MG63 (cell line): ENCODE results near the gene RPL41. TPM values are rescaled to one million over a fixed set of nuclear protein-coding genes. Genes with fewer than 3 reads are reported as not detected.

Experiments
- DNase-seq: peaks from one replicate; pipeline ENCODE4 v3.0.0-alpha.2; 2020
- H3K27me3 ChIP-seq: fragments of 250-450 bp; sonication (Bioruptor Pico); 2 replicates; pipeline ENCODE4 v1.5.1; 2020; ENCODE audit warnings: mild to moderate bottlenecking, moderate library complexity
- H3K36me3 ChIP-seq: fragments of 250-450 bp; sonication (Bioruptor Pico); 2 replicates; pipeline ENCODE4 v1.5.1; 2020; ENCODE audit warnings: mild to moderate bottlenecking, moderate library complexity
- H3K4me3 ChIP-seq: fragments of 250-450 bp; sonication (Bioruptor Pico); 2 replicates; pipeline ENCODE4 v1.5.1; 2020; ENCODE audit warnings: mild to moderate bottlenecking, moderate library complexity
- H3K9me3 ChIP-seq: fragments of 250-450 bp; sonication (Bioruptor Pico); 2 replicates; pipeline ENCODE4 v1.5.1; 2020; ENCODE audit warnings: mild to moderate bottlenecking, moderate library complexity
- total RNA-seq: library from RNA; depleted of rRNA; stranded (reverse); fragments of >200 nt; shearing (Covaris generic); gene quantifications from 2 replicates; pipeline ENCODE4 v1.2.3, GENCODE V29; 2014; ENCODE audit warnings: low replicate concordance

RPL41 gene
- total RNA-seq, 1 experiment from 2014 or later = 4,191 TPM

- Histone ChIP-seq H3K36me3 (peaks cover 38% of the 10 kb centered on the region), H3K4me3 (peak overlapping the region; percentile 85), H3K9me3 (no peaks in the 10 kb centered on the region; the same call in 1 of the 2 replicates), H3K27me3 (no peaks in the 10 kb centered on the region)
- no peak for DNase-seq
Observed at GRCh38 chr12:56118688-56119357, 2.4 kb downstream of the RPL41 start.

- H3K27me3 ChIP-seq = no peaks in the 10 kb centered on the region
- peak overlapping the region; percentile 85 for H3K4me3 ChIP-seq
- peaks cover 33% of the 10 kb centered on the region for H3K36me3 ChIP-seq
- peak; percentile 82 for DNase-seq
- no peaks in the 10 kb centered on the region; the same call in 1 of the 2 replicates for H3K9me3 ChIP-seq
Observed at GRCh38 chr12:56119361-56119796, 2.9 kb downstream of the RPL41 start.

GRCh38 chr12:56120158-56120846 is 3.9 kb downstream of the RPL41 start:
- no peak overlapping the region for H3K4me3 ChIP-seq
- H3K27me3 ChIP-seq = no peaks in the 10 kb centered on the region
- no peak for DNase-seq
- H3K36me3 ChIP-seq = peaks cover 34% of the 10 kb centered on the region
- H3K9me3 ChIP-seq = no peaks in the 10 kb centered on the region; the same call in 1 of the 2 replicates

- Histone ChIP-seq H3K9me3 (no peaks in the 10 kb centered on the region; the same call in 1 of the 2 replicates), H3K36me3 (peaks cover 36% of the 10 kb centered on the region), H3K27me3 (no peaks in the 10 kb centered on the region), H3K4me3 (no peak overlapping the region)
- DNase-seq = no peak
Observed at GRCh38 chr12:56121204-56121870, 4.9 kb downstream of the RPL41 start.

GRCh38 chr12:56122637-56123036 is 6.2 kb downstream of the RPL41 start:
- H3K36me3 ChIP-seq = peaks cover 25% of the 10 kb centered on the region
- H3K27me3 ChIP-seq = no peaks in the 10 kb centered on the region
- no peak for DNase-seq
- H3K9me3 ChIP-seq = no peaks in the 10 kb centered on the region
- H3K4me3 ChIP-seq = no peak overlapping the region

GRCh38 chr12:56124133-56124532 is 7.7 kb downstream of the RPL41 start:
- Histone ChIP-seq H3K27me3 (no peaks in the 10 kb centered on the region), H3K4me3 (no peak overlapping the region)
- DNase-seq = no peak

GRCh38 chr12:56126732-56127239 is 10.4 kb downstream of the RPL41 start:
- no peak for DNase-seq
- H3K36me3 ChIP-seq = peaks cover 23% of the 10 kb centered on the region
- no peaks in the 10 kb centered on the region for H3K27me3 ChIP-seq
- no peaks in the 10 kb centered on the region for H3K9me3 ChIP-seq
- H3K4me3 ChIP-seq = no peak overlapping the region

More at GRCh38 chr12:56124133-56124532, 7.7 kb downstream of the RPL41 start:
- Histone ChIP-seq H3K36me3 (peaks cover 23% of the 10 kb centered on the region), H3K9me3 (no peaks in the 10 kb centered on the region)

GRCh38 chr12:56127485-56127887 is 11.1 kb downstream of the RPL41 start:
- H3K9me3 ChIP-seq = no peaks in the 10 kb centered on the region
- peak overlapping the region; percentile 35 for H3K4me3 ChIP-seq
- peaks cover 27% of the 10 kb centered on the region for H3K36me3 ChIP-seq

GRCh38 chr12:56127888-56128669 is 11.6 kb downstream of the RPL41 start, which contains the start of gene ESYT1:
Gene ESYT1 (plus strand): TSS chr12:56128267. CDS start chr12:56128320, 53 bp downstream.
- Histone ChIP-seq H3K4me3 (peak within 1 kb of the TSS; percentile 77), H3K9me3 (no peaks in the 10 kb centered on the region), H3K36me3 (peaks cover 29% of the 10 kb centered on the region), H3K27me3 (no peaks in the 10 kb centered on the region)
- DNase-seq = peak; percentile 99

More at GRCh38 chr12:56127485-56127887, 11.1 kb downstream of the RPL41 start:
- DNase-seq = no peak
- H3K27me3 ChIP-seq = no peaks in the 10 kb centered on the region

GRCh38 chr12:56128670-56129205 is 12.3 kb downstream of the RPL41 start:
- peak; percentile 23 for DNase-seq
- Histone ChIP-seq H3K27me3 (no peaks in the 10 kb centered on the region), H3K4me3 (peak overlapping the region; percentile 77), H3K9me3 (no peaks in the 10 kb centered on the region), H3K36me3 (peaks cover 36% of the 10 kb centered on the region)

- peak; percentile 77 for DNase-seq
- Histone ChIP-seq H3K9me3 (no peaks in the 10 kb centered on the region), H3K4me3 (peak overlapping the region; percentile 77), H3K36me3 (peaks cover 42% of the 10 kb centered on the region), H3K27me3 (no peaks in the 10 kb centered on the region)
Observed at GRCh38 chr12:56129206-56129941, 12.9 kb downstream of the RPL41 start.

GRCh38 chr12:56129942-56130495 is 13.6 kb downstream of the RPL41 start:
- H3K27me3 ChIP-seq = no peaks in the 10 kb centered on the region
- H3K9me3 ChIP-seq = no peaks in the 10 kb centered on the region
- no peak for DNase-seq
- H3K4me3 ChIP-seq = peak overlapping the region; percentile 77; the same call in 1 of the 2 replicates
- H3K36me3 ChIP-seq = peaks cover 42% of the 10 kb centered on the region

GRCh38 chr12:56130876-56131275 is 14.4 kb downstream of the RPL41 start:
- DNase-seq = no peak
- H3K36me3 ChIP-seq = peaks cover 42% of the 10 kb centered on the region
- no peak overlapping the region for H3K4me3 ChIP-seq
- H3K27me3 ChIP-seq = no peaks in the 10 kb centered on the region
- H3K9me3 ChIP-seq = no peaks in the 10 kb centered on the region

- no peak overlapping the region for H3K4me3 ChIP-seq
- DNase-seq = no peak
- no peaks in the 10 kb centered on the region for H3K9me3 ChIP-seq
- H3K36me3 ChIP-seq = peaks cover 67% of the 10 kb centered on the region
- H3K27me3 ChIP-seq = no peaks in the 10 kb centered on the region
Observed at GRCh38 chr12:56134897-56135296, 18.5 kb downstream of the RPL41 start.
